Muscle of leg (tissue), 11 donors: ENCODE data around the gene INO80B. TPM values are rescaled to one million over a fixed set of nuclear protein-coding genes. Genes with fewer than 3 reads are reported as not detected.

Experiments
- DNase-seq: peaks from one replicate; pipeline ENCODE4 v3.0.0; 2013
- H3K27ac ChIP-seq: one replicate; pipeline ENCODE4 v1.5.1; 2013; ENCODE audit warnings: mild to moderate bottlenecking, low read length, control low read depth
- H3K27me3 ChIP-seq: one replicate; pipeline ENCODE4 v1.6.1; 2013; ENCODE audit warnings: low read length; ENCODE audit not compliant: control insufficient read depth, insufficient read depth
- H3K36me3 ChIP-seq: one replicate; pipeline ENCODE4 v1.6.1; 2013; ENCODE audit warnings: low read length; ENCODE audit not compliant: control insufficient read depth, insufficient read depth
- H3K4me1 ChIP-seq: one replicate; pipeline ENCODE4 v1.6.1; 2013; ENCODE audit warnings: low read length; ENCODE audit not compliant: control insufficient read depth, insufficient read depth
- H3K4me3 ChIP-seq: one replicate; pipeline ENCODE4 v1.5.1; 2013; ENCODE audit warnings: low read length, control low read depth
- H3K9me3 ChIP-seq: replicated peaks from 2 replicates; pipeline ENCODE4 v1.6.1; 2013; ENCODE audit warnings: low read depth, low read length; ENCODE audit not compliant: control insufficient read depth
- WGBS: methylation state at CpG from one replicate; pipeline ENCODE4 v1.1.5; 2013; ENCODE audit warnings: missing lambda C conversion rate; ENCODE audit not compliant: insufficient coverage; 5-methylcytosine and 5-hydroxymethylcytosine counted together
- polyA plus RNA-seq, 8 donors: library from polyadenylated mRNA; unstranded; fragments of 120-200 nt; gene quantifications; one replicate each; pipeline versions ENCODE4 v1.2.1 to v1.2.3, GENCODE V29; 2013; ENCODE audit warnings: inconsistent platforms in 1 of 8, low replicate concordance in 1 of 8; ENCODE audit not compliant: insufficient read length in 8 of 8, insufficient read depth in 1 of 8
- total RNA-seq: library from RNA; stranded (reverse); fragments of 120-200 nt; gene quantifications from one replicate; pipeline ENCODE4 v1.2.4, GENCODE V29; 2013

The INO80B gene
- total and polyA plus RNA-seq, 9 donors: 15.9 to 26.5 (median 21.1) TPM

- Histone ChIP-seq H3K36me3 (peaks cover 16% of the 10 kb centered on the region), H3K27me3 (peaks cover 82% of the 10 kb centered on the region), H3K9me3 (no peaks in the 10 kb centered on the region), H3K27ac (peak overlapping the region; percentile 80), H3K4me1 (peaks cover 74% of the 10 kb centered on the region), H3K4me3 (peak overlapping the region; percentile 58)
- WGBS: 11% methylated on average over 20 of the region's 32 CpGs
- peak; percentile 47 for DNase-seq
These were observed 47.3 kb downstream of the INO80B start for GRCh38 chr2:74502147-74502719.

- Histone ChIP-seq H3K9me3 (no peaks in the 10 kb centered on the region), H3K4me1 (peaks cover 69% of the 10 kb centered on the region), H3K27ac (peak overlapping the region; percentile 80), H3K4me3 (peak overlapping the region; percentile 58), H3K36me3 (peaks cover 16% of the 10 kb centered on the region), H3K27me3 (peaks cover 77% of the 10 kb centered on the region)
- under 1% methylated on average over 58 of the region's 67 CpGs for WGBS
- peak; percentile 90 for DNase-seq
These were observed 48.0 kb downstream of the INO80B start for GRCh38 chr2:74502720-74503505.

- no peaks in the 10 kb centered on the region for H3K9me3 ChIP-seq
- H3K27me3 ChIP-seq: peaks cover 77% of the 10 kb centered on the region
- H3K27ac ChIP-seq: peak overlapping the region; percentile 80
- DNase-seq: no peak
- H3K36me3 ChIP-seq: peaks cover 16% of the 10 kb centered on the region
- H3K4me3 ChIP-seq: peak overlapping the region; percentile 58
- H3K4me1 ChIP-seq: peaks cover 66% of the 10 kb centered on the region
- WGBS: 31% methylated on average over 45 of the region's 45 CpGs
These were observed 48.9 kb downstream of the INO80B start for GRCh38 chr2:74503506-74504475.

- H3K4me1 ChIP-seq: peaks cover 58% of the 10 kb centered on the region
- peaks cover 16% of the 10 kb centered on the region for H3K36me3 ChIP-seq
- peaks cover 71% of the 10 kb centered on the region for H3K27me3 ChIP-seq
- no peaks in the 10 kb centered on the region for H3K9me3 ChIP-seq
- 85% methylated on average over 3 of the region's 3 CpGs for WGBS
- no peak overlapping the region for H3K27ac ChIP-seq
- no peak overlapping the region for H3K4me3 ChIP-seq
- no peak for DNase-seq
These were observed 49.7 kb downstream of the INO80B start for GRCh38 chr2:74504591-74504990.

- Histone ChIP-seq H3K4me3 (no peak overlapping the region), H3K9me3 (no peaks in the 10 kb centered on the region), H3K36me3 (peaks cover 16% of the 10 kb centered on the region), H3K4me1 (peaks cover 50% of the 10 kb centered on the region), H3K27me3 (peaks cover 68% of the 10 kb centered on the region), H3K27ac (no peak overlapping the region)
- DNase-seq: no peak
- WGBS: 92% methylated on average over 5 of the region's 14 CpGs
These were observed 50.8 kb downstream of the INO80B start for GRCh38 chr2:74505448-74506246.

GRCh38 chr2:74507145-74507925, 52.4 kb downstream of the INO80B start, which contains the start of gene PCGF1:
Gene PCGF1 (minus strand): TSS chr2:74507695. CDS start chr2:74507668, 27 bp downstream.
- Histone ChIP-seq H3K27ac (peak within 1 kb of the TSS; percentile 100), H3K4me3 (peak within 1 kb of the TSS; percentile 96), H3K4me1 (peaks cover 45% of the 10 kb centered on the region), H3K27me3 (peaks cover 68% of the 10 kb centered on the region), H3K36me3 (peaks cover 16% of the 10 kb centered on the region), H3K9me3 (no peaks in the 10 kb centered on the region)
- DNase-seq: peak; percentile 99
- WGBS: under 1% methylated on average over 49 of the region's 56 CpGs

Other genes with a start within 250 kb of the INO80B start
- gene SLC4A5, start 111.7 kb upstream of the INO80B start, total RNA-seq: 2.2 TPM
- 1 to 10 TPM; 1.2 to 2.2 (median 1.6) TPM for gene SLC4A5, start 111.7 kb upstream of the INO80B start, polyA plus RNA-seq
- 56.6 TPM for gene DCTN1, start 74.8 kb upstream of the INO80B start, total RNA-seq
- gene DCTN1, start 74.8 kb upstream of the INO80B start, polyA plus RNA-seq: 100 to 1,000 TPM in 7 of 8 donors, 10 to 100 TPM in 1; 96.4 to 129 (median 108) TPM
- 1.4 TPM for gene C2orf81, start 33.5 kb upstream of the INO80B start, total RNA-seq
- gene C2orf81, start 33.5 kb upstream of the INO80B start, polyA plus RNA-seq: 1 to 10 TPM; 2.2 to 3.6 (median 2.7) TPM
- gene WDR54, start 33.4 kb upstream of the INO80B start, total RNA-seq: 7.5 TPM
- 10 to 100 TPM in 7 of 8 donors, 1 to 10 TPM in 1; 8.8 to 15.8 (median 12.0) TPM for gene WDR54, start 33.4 kb upstream of the INO80B start, polyA plus RNA-seq
- gene RTKN, start 13.2 kb upstream of the INO80B start, total RNA-seq: 46.1 TPM
- gene RTKN, start 13.2 kb upstream of the INO80B start, polyA plus RNA-seq: 10 to 100 TPM; 35.4 to 58.5 (median 49.4) TPM
- gene WBP1, start 3.4 kb downstream of the INO80B start, total RNA-seq: 44.3 TPM
- 10 to 100 TPM; 56.0 to 74.9 (median 66.8) TPM for gene WBP1, start 3.4 kb downstream of the INO80B start, polyA plus RNA-seq
- 32.0 TPM for gene MOGS, start 10.3 kb downstream of the INO80B start, total RNA-seq
- 10 to 100 TPM; 33.8 to 41.3 (median 36.8) TPM for gene MOGS, start 10.3 kb downstream of the INO80B start, polyA plus RNA-seq
- gene MRPL53, start 17.6 kb downstream of the INO80B start, total RNA-seq: 81.1 TPM
- gene MRPL53, start 17.6 kb downstream of the INO80B start, polyA plus RNA-seq: 10 to 100 TPM; 52.5 to 87.9 (median 78.8) TPM
- 12.3 TPM for gene CCDC142, start 27.9 kb downstream of the INO80B start, total RNA-seq
- 10 to 100 TPM in 1 of 8 donors, 1 to 10 TPM in 7; 7.0 to 10.2 (median 8.3) TPM for gene CCDC142, start 27.9 kb downstream of the INO80B start, polyA plus RNA-seq
- gene TTC31, start 28.0 kb downstream of the INO80B start, total RNA-seq: 12.2 TPM
- gene TTC31, start 28.0 kb downstream of the INO80B start, polyA plus RNA-seq: 10 to 100 TPM; 17.5 to 25.7 (median 19.9) TPM
- gene LBX2, start 44.5 kb downstream of the INO80B start, total RNA-seq: 0.66 TPM
- 1 to 10 TPM in 3 of 8 donors, under 1 TPM in 5; 0.33 to 3.0 (median 0.89) TPM for gene LBX2, start 44.5 kb downstream of the INO80B start, polyA plus RNA-seq
- gene PCGF1, start 52.6 kb downstream of the INO80B start, total RNA-seq: 11.4 TPM
- 10 to 100 TPM; 11.6 to 16.3 (median 13.2) TPM for gene PCGF1, start 52.6 kb downstream of the INO80B start, polyA plus RNA-seq
- gene TLX2, start 59.4 kb downstream of the INO80B start, total RNA-seq: not detected
- under 1 TPM in 1 of 8 donors, not detected in 7; 0.14 TPM for gene TLX2, start 59.4 kb downstream of the INO80B start, polyA plus RNA-seq
- gene DQX1, start 71.1 kb downstream of the INO80B start, total RNA-seq: 0.04 TPM
- 1 to 10 TPM in 1 of 8 donors, under 1 TPM in 6, not detected in 1; 0.11 to 1.3 (median 0.21) TPM for gene DQX1, start 71.1 kb downstream of the INO80B start, polyA plus RNA-seq
- gene AUP1, start 74.6 kb downstream of the INO80B start, total RNA-seq: 58.5 TPM
- 10 to 100 TPM; 59.5 to 84.9 (median 66.6) TPM for gene AUP1, start 74.6 kb downstream of the INO80B start, polyA plus RNA-seq
- gene HTRA2, start 74.8 kb downstream of the INO80B start, total RNA-seq: 33.0 TPM
- gene HTRA2, start 74.8 kb downstream of the INO80B start, polyA plus RNA-seq: 10 to 100 TPM; 26.1 to 32.6 (median 28.8) TPM
- gene LOXL3, start 98.9 kb downstream of the INO80B start, total RNA-seq: 6.1 TPM
- 10 to 100 TPM in 1 of 8 donors, 1 to 10 TPM in 7; 6.2 to 10.8 (median 7.1) TPM for gene LOXL3, start 98.9 kb downstream of the INO80B start, polyA plus RNA-seq
- 6.4 TPM for gene DOK1, start 99.6 kb downstream of the INO80B start, total RNA-seq
- gene DOK1, start 99.6 kb downstream of the INO80B start, polyA plus RNA-seq: 1 to 10 TPM; 6.6 to 8.7 (median 7.0) TPM
- 0.18 TPM for gene M1AP, start 193.2 kb downstream of the INO80B start, total RNA-seq
- gene M1AP, start 193.2 kb downstream of the INO80B start, polyA plus RNA-seq: under 1 TPM in 6 of 8 donors, not detected in 2; 0.06 to 0.34 (median 0.14) TPM
- gene SEMA4F, start 199.2 kb downstream of the INO80B start, total RNA-seq: 2.8 TPM
- gene SEMA4F, start 199.2 kb downstream of the INO80B start, polyA plus RNA-seq: 1 to 10 TPM; 2.1 to 4.6 (median 3.6) TPM